Testis (tissue), 3 donors: Measurements from ENCODE around the gene PTPDC1. TPM values are rescaled to one million over a fixed set of nuclear protein-coding genes. Genes with fewer than 3 reads are reported as not detected.

Experiments used
- DNase-seq: peaks from one replicate; pipeline ENCODE4 v3.0.0-alpha.2; 2019
- H3K27ac ChIP-seq, 2 donors: fragments of 200-600 bp; sonication (generic); one replicate each; pipeline ENCODE4 v1.5.1; 2019
- H3K27me3 ChIP-seq: fragments of 200-600 bp; sonication (generic); one replicate; pipeline ENCODE4 v1.5.1; 2019
- H3K36me3 ChIP-seq: fragments of 200-600 bp; sonication (generic); one replicate; pipeline ENCODE4 v1.5.1; 2017; ENCODE audit warnings: low read depth; ENCODE audit errors: missing control alignments
- H3K4me1 ChIP-seq: fragments of 200-600 bp; sonication (generic); one replicate; pipeline ENCODE4 v1.5.1; 2019
- H3K4me3 ChIP-seq, 2 donors: fragments of 200-600 bp; sonication (generic); one replicate each; pipeline ENCODE4 v1.5.1; 2017 to 2019
- H3K9me3 ChIP-seq: fragments of 200-600 bp; sonication (generic); one replicate; pipeline ENCODE4 v1.5.1; 2017
- POLR2A ChIP-seq: fragments of 450-650 bp; IDR thresholded peaks from one replicate; pipeline ENCODE4 v1.6.1; 2017; ENCODE audit warnings: antibody characterized with exemption, mild to moderate bottlenecking, moderate library complexity
- WGBS, 2 donors: methylation state at CpG; one replicate each; pipeline ENCODE4 v1.1.5; 2018; 5-methylcytosine and 5-hydroxymethylcytosine counted together
- intact Hi-C: fragments of 100-400 bp; cut with DNase I; formaldehyde crosslinking; loops from one replicate; pipeline ENCODE4 v1.15.1; 2023; ENCODE audit warnings: low total_unique reads
- polyA plus RNA-seq: library from polyadenylated mRNA; stranded (reverse); fragments of 350-450 nt; fragmentation: Illumina TruSeq; extraction: RNeasy Lipid Tissue Mini Kit (QIAGEN cat#74804); gene quantifications from one replicate; pipeline ENCODE4 v1.2.3, GENCODE V29; 2014; ENCODE audit warnings: low read depth, low replicate concordance; ENCODE audit not compliant: insufficient read depth
- total RNA-seq, 2 donors: library from RNA; depleted of rRNA; stranded (reverse); fragments of >200 nt; gene quantifications; one replicate each; pipeline ENCODE4 v1.2.3, GENCODE V29; 2016
- TF ChIP-seq, protein P1 (sequence below), 3 experiments: fragments of 450-650 bp in 2 of 3; fragments of 200-600 bp in 1 of 3; sonication (generic) in 1 of 3; IDR thresholded peaks; one replicate each; pipeline ENCODE4 v1.5.1; 2016 to 2019; ENCODE audit warnings: antibody characterized with exemption in 3 of 3, mild to moderate bottlenecking in 2 of 3, moderate library complexity in 1 of 3

PTPDC1 gene
- total and polyA plus RNA-seq, 3 donors from 2014 or later: 18.3 to 35.0 (median 32.3) TPM

DNA sequence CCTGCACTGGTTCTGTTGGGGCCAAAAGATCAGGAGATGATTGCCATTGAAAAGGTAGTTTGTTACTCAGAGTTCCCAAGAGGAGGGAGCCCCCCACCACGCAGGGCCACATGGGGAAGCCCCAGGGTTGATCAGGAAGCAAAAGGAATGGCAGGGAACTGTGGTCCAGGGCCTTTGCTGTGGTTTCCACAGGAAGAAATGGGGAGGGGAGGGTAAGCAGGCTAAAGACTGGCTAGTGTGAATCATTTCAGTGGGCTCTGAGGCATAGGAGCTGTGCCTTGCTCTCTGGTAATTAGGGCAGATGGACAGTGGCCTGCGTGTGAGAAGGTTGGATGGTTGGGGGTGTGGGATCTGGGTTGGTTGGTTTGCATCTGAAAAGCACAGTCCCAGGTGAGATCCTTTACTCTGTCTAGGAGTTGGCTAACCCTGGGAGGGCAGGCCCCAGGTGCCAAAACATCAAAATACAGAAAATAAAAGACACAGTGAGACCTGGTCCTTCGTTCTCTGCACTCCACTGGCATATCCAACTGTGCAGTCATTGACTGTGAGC, 66.1 kb downstream of the PTPDC1 start:
- 84% methylated on average over 3 of the region's 3 CpGs for WGBS, 2 donors
- H3K27ac ChIP-seq: no peak overlapping the region
- intact Hi-C loops: no loop called here
- no peak for DNase-seq
- H3K27me3 ChIP-seq: no peaks in the 10 kb centered on the region
- no peaks in the 10 kb centered on the region for H3K4me1 ChIP-seq
- no peaks in the 10 kb centered on the region for H3K9me3 ChIP-seq
- no peaks in the 10 kb centered on the region for H3K36me3 ChIP-seq
- no peak overlapping the region for H3K4me3 ChIP-seq
- no peak for TF ChIP-seq POLR2A
- TF ChIP-seq, protein P1, sequence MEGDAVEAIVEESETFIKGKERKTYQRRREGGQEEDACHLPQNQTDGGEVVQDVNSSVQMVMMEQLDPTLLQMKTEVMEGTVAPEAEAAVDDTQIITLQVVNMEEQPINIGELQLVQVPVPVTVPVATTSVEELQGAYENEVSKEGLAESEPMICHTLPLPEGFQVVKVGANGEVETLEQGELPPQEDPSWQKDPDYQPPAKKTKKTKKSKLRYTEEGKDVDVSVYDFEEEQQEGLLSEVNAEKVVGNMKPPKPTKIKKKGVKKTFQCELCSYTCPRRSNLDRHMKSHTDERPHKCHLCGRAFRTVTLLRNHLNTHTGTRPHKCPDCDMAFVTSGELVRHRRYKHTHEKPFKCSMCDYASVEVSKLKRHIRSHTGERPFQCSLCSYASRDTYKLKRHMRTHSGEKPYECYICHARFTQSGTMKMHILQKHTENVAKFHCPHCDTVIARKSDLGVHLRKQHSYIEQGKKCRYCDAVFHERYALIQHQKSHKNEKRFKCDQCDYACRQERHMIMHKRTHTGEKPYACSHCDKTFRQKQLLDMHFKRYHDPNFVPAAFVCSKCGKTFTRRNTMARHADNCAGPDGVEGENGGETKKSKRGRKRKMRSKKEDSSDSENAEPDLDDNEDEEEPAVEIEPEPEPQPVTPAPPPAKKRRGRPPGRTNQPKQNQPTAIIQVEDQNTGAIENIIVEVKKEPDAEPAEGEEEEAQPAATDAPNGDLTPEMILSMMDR (IDR thresholded peaks at IDR 0.05): no peak

GRCh38 chr9:94150890-94151650, 66.8 kb downstream of the PTPDC1 start:
- intact Hi-C loops: no loop called here
- WGBS, 2 donors: 77 to 79% methylated on average over 11 of the region's 11 CpGs
- no peaks in the 10 kb centered on the region for H3K9me3 ChIP-seq
- H3K27me3 ChIP-seq: no peaks in the 10 kb centered on the region
- no peak overlapping the region for H3K4me3 ChIP-seq
- H3K27ac ChIP-seq: no peak overlapping the region
- no peaks in the 10 kb centered on the region for H3K4me1 ChIP-seq
- TF ChIP-seq, protein P1 (IDR thresholded peaks at IDR 0.05): no peak
- no peak for DNase-seq
- no peaks in the 10 kb centered on the region for H3K36me3 ChIP-seq

DNA sequence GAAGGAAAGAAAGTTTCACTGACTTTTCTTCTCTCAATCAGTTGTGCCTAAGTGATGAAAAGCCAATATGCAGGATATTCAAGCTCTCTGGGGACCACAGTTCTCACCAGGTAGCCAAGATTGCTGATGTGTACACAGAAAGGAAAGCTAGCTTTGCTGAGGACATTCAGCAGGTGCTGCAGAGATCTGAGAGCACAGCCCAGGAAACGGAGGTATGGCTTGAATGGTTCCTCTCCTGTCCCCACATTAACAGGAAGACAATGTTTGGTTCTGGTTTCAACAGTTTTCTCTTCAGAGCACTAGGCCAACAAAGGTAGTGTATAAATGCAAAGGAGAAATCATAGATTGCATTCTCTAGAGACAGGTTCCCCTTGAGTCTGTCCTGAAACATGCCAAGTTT, 69.6 kb downstream of the PTPDC1 start:
- Histone ChIP-seq H3K27ac (no peak overlapping the region), H3K36me3 (no peaks in the 10 kb centered on the region), H3K4me3 (no peak overlapping the region), H3K9me3 (no peaks in the 10 kb centered on the region), H3K27me3 (no peaks in the 10 kb centered on the region), H3K4me1 (peaks cover 9% of the 10 kb centered on the region)
- 76 to 86% methylated on average over 1 of the region's 1 CpG for WGBS, 2 donors
- TF ChIP-seq POLR2A: no peak
- intact Hi-C loops: no loop called here
- DNase-seq: no peak

DNA sequence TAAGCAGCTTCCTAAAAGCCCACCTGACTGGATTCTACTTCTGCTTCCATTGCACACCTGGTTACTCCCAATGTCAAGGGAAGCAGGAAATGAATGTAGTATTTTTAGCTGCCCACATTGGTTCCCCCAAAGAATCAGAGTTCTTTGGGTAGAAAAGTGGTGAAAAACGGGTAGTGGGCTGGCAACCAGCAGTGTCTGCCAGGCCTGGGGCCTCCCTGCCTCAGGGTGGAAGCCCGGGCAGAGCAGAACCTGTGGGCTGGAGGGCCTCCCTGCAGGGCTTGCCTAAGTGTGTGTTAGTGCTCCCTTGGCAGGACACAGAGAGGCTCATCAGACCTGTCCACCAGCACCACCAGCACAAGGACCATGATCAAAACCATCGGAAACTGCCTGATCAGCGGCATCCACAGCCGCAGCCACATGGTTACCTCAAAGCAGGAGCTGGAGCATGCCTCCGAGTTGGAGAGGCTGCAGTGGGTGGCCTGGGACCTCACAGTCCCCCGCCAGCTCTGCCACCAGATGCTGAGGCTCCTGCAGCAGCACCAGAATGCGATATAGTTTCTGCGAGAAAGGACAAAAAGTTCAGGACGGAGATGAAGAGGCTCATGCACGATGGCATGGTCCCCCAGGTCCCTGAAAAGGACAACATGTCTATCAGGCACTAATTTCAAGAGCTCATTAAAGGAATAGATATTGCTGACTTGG, 72.2 kb downstream of the PTPDC1 start:
- peak overlapping the region in 1 of 2 donors; percentile 48 for H3K27ac ChIP-seq
- no peaks in the 10 kb centered on the region for H3K36me3 ChIP-seq
- no peak overlapping the region for H3K4me3 ChIP-seq
- no peaks in the 10 kb centered on the region for H3K27me3 ChIP-seq
- intact Hi-C loops: no loop called here
- no peak for TF ChIP-seq POLR2A
- TF ChIP-seq, protein P1 (IDR thresholded peaks at IDR 0.05): no peak
- peaks cover 9% of the 10 kb centered on the region for H3K4me1 ChIP-seq
- WGBS, 2 donors: 78 to 83% methylated on average over 11 of the region's 11 CpGs
- DNase-seq: no peak
- H3K9me3 ChIP-seq: no peaks in the 10 kb centered on the region

- WGBS, 2 donors: 41 to 48% methylated on average over 10 of the region's 10 CpGs
- Histone ChIP-seq H3K27me3 (no peaks in the 10 kb centered on the region), H3K36me3 (no peaks in the 10 kb centered on the region), H3K4me3 (no peak overlapping the region), H3K4me1 (peaks cover 9% of the 10 kb centered on the region), H3K9me3 (no peaks in the 10 kb centered on the region), H3K27ac (peak overlapping the region in 1 of 2 donors; percentile 48)
- DNase-seq: peak; percentile 83
- TF ChIP-seq, protein P1 (IDR thresholded peaks at IDR 0.05): no peak
- TF ChIP-seq POLR2A: no peak
- intact Hi-C loops: no loop called here
Measured at GRCh38 chr9:94157050-94157801, 73.0 kb downstream of the PTPDC1 start.
